NT2/D1 (cell line): Measurements from ENCODE around the gene ZCCHC14.

Experiments used
- DNase-seq: peaks from one replicate; pipeline ENCODE4 v3.0.0-alpha.2; 2011; ENCODE audit warnings: low read depth, low spot score
- H3K27me3 ChIP-seq: 2 replicates; pipeline ENCODE4 v1.6.0; 2011; ENCODE audit warnings: mild to moderate bottlenecking; ENCODE audit not compliant: insufficient read length, insufficient read depth
- H3K36me3 ChIP-seq: 2 replicates; pipeline ENCODE4 v1.6.1; 2011; ENCODE audit warnings: mild to moderate bottlenecking, low read length, mixed read lengths; ENCODE audit not compliant: insufficient read depth, insufficient read length
- H3K4me1 ChIP-seq: 2 replicates; pipeline ENCODE4 v1.5.1; 2011; ENCODE audit not compliant: insufficient read depth, insufficient read length
- H3K4me3 ChIP-seq: 2 replicates; pipeline ENCODE4 v1.5.1; 2011; ENCODE audit warnings: low read depth; ENCODE audit not compliant: insufficient read length
- H3K9ac ChIP-seq: 2 replicates; pipeline ENCODE4 v1.6.0; 2011; ENCODE audit warnings: low read depth; ENCODE audit not compliant: insufficient read length
- H3K9me3 ChIP-seq: 2 replicates; pipeline ENCODE4 v1.5.1; 2011; ENCODE audit warnings: mild to moderate bottlenecking, low read length; ENCODE audit not compliant: insufficient read depth
- SUZ12 ChIP-seq: IDR thresholded peaks from 2 replicates; pipeline ENCODE4 v1.6.1; 2011; ENCODE audit not compliant: insufficient read length, insufficient read depth; ENCODE audit errors: extremely low read depth
- YY1 ChIP-seq: IDR thresholded peaks from 2 replicates; pipeline ENCODE4 v1.6.1; 2011; ENCODE audit not compliant: insufficient read length, insufficient read depth
- ZNF274 ChIP-seq: IDR thresholded peaks from 2 replicates; pipeline ENCODE4 v1.6.1; 2011; ENCODE audit warnings: mild to moderate bottlenecking, low read depth, low read length

Gene ZCCHC14

DNA sequence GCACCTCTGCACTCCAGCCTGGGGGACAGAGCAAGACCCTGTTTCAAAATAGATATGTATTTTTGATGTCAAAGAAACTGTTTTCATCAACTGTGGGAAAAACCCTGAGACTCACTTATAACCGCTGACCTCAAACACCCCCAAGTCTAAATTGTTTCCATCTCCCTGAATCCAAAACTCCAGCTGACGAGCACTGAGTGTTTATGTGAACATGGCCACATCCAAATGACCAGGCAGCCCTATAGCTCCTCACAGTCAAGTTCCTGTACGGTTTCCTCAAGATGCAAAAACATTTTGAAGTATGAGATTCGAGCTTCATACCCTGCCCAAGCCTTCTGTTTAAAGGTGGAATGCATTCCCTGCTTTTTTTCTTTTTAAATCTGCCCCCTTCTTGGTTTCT, 45.3 kb upstream of the ZCCHC14 start:
- H3K4me1 ChIP-seq, result peaks cover 14% of the 10 kb centered on the region
- H3K9ac ChIP-seq, result no peak overlapping the region

DNA sequence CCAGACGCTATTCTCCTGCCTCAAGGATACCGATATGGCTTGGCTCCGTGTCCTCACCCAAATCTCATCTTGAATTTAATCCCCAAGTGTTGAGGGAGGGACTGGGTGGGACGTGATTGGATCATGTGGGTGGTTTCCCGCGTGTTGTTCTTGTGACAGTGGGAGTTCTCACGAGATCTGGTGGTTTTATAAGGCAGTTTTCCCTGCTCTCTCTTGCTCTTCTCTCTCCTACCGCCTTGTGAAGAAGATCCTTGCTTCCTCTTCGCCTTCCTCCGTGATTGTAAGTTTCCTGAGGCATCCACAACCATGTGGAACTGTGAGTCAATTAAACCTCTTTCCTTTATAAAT, 43.9 kb upstream of the ZCCHC14 start:
- no peak for DNase-seq

More for the DNA sequence above, 45.3 kb upstream of the ZCCHC14 start:
- TF ChIP-seq YY1, result no peak
- TF ChIP-seq ZNF274, result no peak
- TF ChIP-seq SUZ12, result no peak
- H3K4me3 ChIP-seq, result no peak overlapping the region
- peaks cover 50% of the 10 kb centered on the region for H3K9me3 ChIP-seq
- no peak for DNase-seq
- H3K36me3 ChIP-seq, result no peaks in the 10 kb centered on the region
- H3K27me3 ChIP-seq, result no peaks in the 10 kb centered on the region

DNA sequence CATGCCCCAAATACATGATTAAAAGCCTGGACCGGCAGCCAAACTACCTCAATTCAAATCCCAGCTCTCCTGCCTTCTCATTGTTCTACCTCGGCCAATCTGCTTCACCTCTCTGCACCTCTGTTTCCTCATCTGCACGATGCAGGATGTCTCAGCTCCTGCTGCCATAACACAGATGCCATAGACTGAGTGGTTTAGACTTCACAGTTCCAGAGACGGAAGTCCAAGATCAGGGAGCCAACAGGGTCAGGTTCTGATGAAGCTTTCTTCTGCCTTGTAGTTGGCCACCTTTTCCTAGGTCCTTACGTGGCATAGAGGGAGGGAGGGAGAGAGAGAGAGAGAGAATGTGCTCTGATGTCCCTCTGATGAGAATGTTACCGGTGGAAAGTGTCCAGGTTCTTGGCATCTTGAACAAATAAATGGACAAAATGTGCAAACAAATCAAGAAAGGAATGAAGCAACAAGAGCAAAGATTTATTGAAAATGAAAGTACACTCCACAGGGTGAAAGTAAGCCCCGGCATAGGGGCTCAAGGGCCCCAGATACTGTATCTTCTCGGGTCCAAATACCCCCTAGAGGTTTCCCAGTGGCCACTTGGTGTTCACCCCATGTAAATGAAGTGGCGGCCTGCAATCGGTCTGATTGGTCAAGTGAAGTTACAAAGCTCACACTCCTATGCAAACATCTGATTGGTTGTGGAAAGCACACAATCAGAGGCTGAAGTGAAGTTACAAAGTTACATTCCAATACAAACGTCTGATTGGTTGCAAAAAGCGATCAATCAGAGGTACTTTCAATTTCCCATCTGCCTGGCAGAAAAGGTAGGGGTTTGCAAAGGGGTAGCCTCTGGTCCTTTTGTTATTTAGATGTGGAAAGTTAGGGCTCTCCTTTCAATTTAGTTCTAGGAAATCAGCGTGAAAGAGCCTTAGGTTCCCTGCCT, 43.3 kb upstream of the ZCCHC14 start:
- peaks cover 58% of the 10 kb centered on the region for H3K9me3 ChIP-seq
- H3K9ac ChIP-seq, result no peak overlapping the region
- H3K4me1 ChIP-seq, result peaks cover 8% of the 10 kb centered on the region
- H3K4me3 ChIP-seq, result no peak overlapping the region
- no peaks in the 10 kb centered on the region for H3K36me3 ChIP-seq
- TF ChIP-seq SUZ12 (no peak), ZNF274 (no peak), YY1 (no peak)
- DNase-seq, result peak; percentile 48
- H3K27me3 ChIP-seq, result no peaks in the 10 kb centered on the region

More for the DNA sequence above, 43.9 kb upstream of the ZCCHC14 start:
- TF ChIP-seq YY1, result no peak
- peak; percentile 69 for TF ChIP-seq ZNF274
- no peak for TF ChIP-seq SUZ12
- Histone ChIP-seq H3K9ac (no peak overlapping the region), H3K9me3 (peaks cover 58% of the 10 kb centered on the region), H3K4me1 (peaks cover 7% of the 10 kb centered on the region), H3K27me3 (no peaks in the 10 kb centered on the region), H3K36me3 (no peaks in the 10 kb centered on the region), H3K4me3 (no peak overlapping the region)

DNA sequence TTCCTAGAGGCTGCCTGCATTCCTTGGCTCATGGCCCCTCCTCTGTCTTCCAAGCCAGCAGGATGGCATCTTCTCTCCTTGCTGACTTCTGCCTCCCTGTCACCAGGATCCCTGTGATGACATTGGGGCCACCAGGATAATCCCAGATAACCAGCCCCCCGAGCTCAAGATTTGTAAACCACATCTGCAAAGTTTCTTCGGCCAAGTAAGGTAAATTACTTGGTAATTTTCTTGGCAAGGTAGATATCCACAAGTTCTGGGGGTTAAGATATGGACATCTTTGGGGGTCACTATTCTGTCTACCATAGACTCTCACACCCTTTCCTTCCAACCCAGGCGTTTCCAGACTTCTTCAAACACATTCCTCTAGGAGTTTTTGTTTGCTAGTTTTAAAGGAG, 42.6 kb upstream of the ZCCHC14 start:
- peaks cover 8% of the 10 kb centered on the region for H3K4me1 ChIP-seq
- no peaks in the 10 kb centered on the region for H3K27me3 ChIP-seq
- TF ChIP-seq YY1, result no peak
- no peak for DNase-seq
- H3K9me3 ChIP-seq, result peaks cover 58% of the 10 kb centered on the region
- H3K36me3 ChIP-seq, result no peaks in the 10 kb centered on the region
- no peak overlapping the region for H3K4me3 ChIP-seq
- no peak overlapping the region for H3K9ac ChIP-seq

DNA sequence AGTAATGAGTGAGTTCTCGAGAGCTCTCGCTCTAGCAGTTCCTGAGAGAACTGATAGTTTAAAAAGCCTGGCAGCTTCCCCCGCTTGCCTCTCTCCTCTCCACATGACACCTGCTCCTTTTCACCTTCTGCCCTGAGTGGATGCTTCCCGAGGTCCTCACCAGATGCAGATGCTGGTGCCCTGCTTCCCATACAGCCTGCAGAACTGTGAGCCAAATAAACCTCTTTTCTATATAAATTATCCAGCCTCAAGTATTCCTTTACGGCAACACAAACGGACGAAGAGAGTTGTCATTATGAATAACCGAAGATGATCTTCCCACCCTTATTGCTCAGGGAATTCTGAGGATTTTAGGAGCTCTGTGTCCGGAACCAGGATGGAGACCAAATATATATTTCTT, 41.9 kb upstream of the ZCCHC14 start:
- H3K27me3 ChIP-seq, result no peaks in the 10 kb centered on the region
- no peak for DNase-seq
- no peaks in the 10 kb centered on the region for H3K36me3 ChIP-seq
- H3K9me3 ChIP-seq, result peaks cover 64% of the 10 kb centered on the region
- TF ChIP-seq SUZ12 (no peak), YY1 (no peak), ZNF274 (no peak)
- H3K4me3 ChIP-seq, result no peak overlapping the region
- no peak overlapping the region for H3K9ac ChIP-seq
- peaks cover 3% of the 10 kb centered on the region for H3K4me1 ChIP-seq

DNA sequence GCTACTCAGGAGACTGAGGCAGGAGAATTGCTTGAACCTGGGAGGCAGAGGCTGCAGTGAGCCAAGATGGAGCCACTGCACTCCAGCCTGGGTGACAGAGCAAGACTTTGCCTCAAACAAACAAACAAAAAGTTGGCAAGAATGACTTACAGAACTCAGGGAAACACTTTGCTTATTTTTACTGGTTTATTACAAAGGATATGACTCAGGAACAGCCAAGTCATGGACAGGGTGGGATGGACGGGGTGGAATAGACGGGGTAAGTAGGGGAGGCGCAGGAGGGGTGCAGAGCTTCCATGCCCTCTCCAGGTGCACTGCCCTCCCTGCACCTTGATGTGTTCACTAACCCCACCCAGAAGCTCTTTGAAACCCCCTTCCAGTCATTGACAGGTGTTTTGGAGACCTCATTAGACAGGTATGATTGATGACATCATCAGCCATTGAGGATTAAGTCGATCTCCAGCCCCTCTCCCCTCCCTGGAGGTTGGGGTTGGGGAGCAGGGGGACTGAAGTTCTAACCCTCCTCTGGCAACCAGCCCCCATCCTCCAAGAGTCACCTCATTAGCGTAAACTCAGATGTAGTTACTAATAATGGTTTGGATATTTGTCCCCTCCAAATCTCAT, 41.3 kb upstream of the ZCCHC14 start:
- TF ChIP-seq SUZ12 (no peak), YY1 (no peak), ZNF274 (no peak)
- Histone ChIP-seq H3K9ac (no peak overlapping the region), H3K9me3 (peaks cover 70% of the 10 kb centered on the region), H3K36me3 (no peaks in the 10 kb centered on the region), H3K27me3 (no peaks in the 10 kb centered on the region), H3K4me1 (peaks cover 3% of the 10 kb centered on the region), H3K4me3 (no peak overlapping the region)
- DNase-seq, result no peak

DNA sequence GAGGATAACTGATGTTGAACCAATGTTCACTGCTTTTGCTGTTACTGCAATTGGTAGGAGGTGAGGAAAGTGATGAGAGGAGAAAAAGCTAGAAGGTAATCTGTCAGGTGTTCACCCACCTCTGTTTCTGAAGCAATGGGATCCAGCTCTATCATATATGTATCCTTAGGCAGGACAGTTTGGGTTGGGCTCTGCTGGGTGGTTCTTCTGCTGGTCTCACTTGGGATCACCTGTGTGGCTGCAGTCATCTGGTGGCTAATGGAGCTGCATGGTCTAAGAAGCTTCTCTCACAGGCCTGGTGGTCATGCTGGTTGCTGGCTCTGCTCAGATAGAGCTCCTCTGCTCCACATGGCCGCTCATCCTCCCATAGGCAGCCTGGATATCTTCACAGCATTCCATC, 40.2 kb upstream of the ZCCHC14 start:
- H3K36me3 ChIP-seq, result no peaks in the 10 kb centered on the region
- no peak overlapping the region for H3K4me3 ChIP-seq
- H3K4me1 ChIP-seq, result peaks cover 3% of the 10 kb centered on the region
- H3K9me3 ChIP-seq, result peaks cover 70% of the 10 kb centered on the region
- H3K27me3 ChIP-seq, result no peaks in the 10 kb centered on the region
- no peak overlapping the region for H3K9ac ChIP-seq
- no peak for DNase-seq
- TF ChIP-seq SUZ12, result no peak
- no peak for TF ChIP-seq ZNF274
- no peak for TF ChIP-seq YY1
